WTC11 (cell line): ENCODE data around the gene PYGB. TPM values are rescaled to one million over a fixed set of nuclear protein-coding genes. Genes with fewer than 3 reads are reported as not detected.

Experiments
- ATAC-seq: fragments of 200-7000 bp; cut with Tn5 transposase; 2 replicates; pipeline ENCODE4 v1.10.0; 2021; ENCODE audit warnings: mild to moderate bottlenecking, moderate library complexity
- CTCF ChIA-PET: fragments of 300-600 bp; sonication (Branson Sonifier 250); formaldehyde crosslinking; loops from one replicate; lab custom pipeline; 2021; ENCODE audit warnings: antibody characterized with exemption; lab: Charles Lee
- POLR2A ChIA-PET: fragments of 350-600 bp; sonication (Branson Sonifier 250); formaldehyde crosslinking; loops from one replicate; lab custom pipeline; 2021; ENCODE audit warnings: antibody characterized with exemption; lab: Charles Lee
- DNase-seq: peaks from one replicate; pipeline ENCODE4 v3.0.0; 2021; ENCODE audit warnings: low spot score
- H3K27ac Mint-ChIP-seq: 2 replicates; pipeline ENCODE4 v1.8.0; 2021; ENCODE audit warnings: mixed read lengths
- H3K27me3 Mint-ChIP-seq: 2 replicates; pipeline ENCODE4 v1.8.0; 2021; ENCODE audit warnings: low read depth, mild to moderate bottlenecking, moderate library complexity, mixed read lengths
- H3K36me3 Mint-ChIP-seq: 2 replicates; pipeline ENCODE4 v1.8.0; 2021; ENCODE audit warnings: mixed read lengths
- H3K4me1 Mint-ChIP-seq: 2 replicates; pipeline ENCODE4 v1.8.0; 2022; ENCODE audit warnings: mixed read lengths
- H3K4me3 Mint-ChIP-seq: 2 replicates; pipeline ENCODE4 v1.8.0; 2021; ENCODE audit warnings: mild to moderate bottlenecking, moderate library complexity, mixed read lengths
- H3K9me3 Mint-ChIP-seq: 2 replicates; pipeline ENCODE4 v1.8.0; 2021; ENCODE audit warnings: mixed read lengths
- CBFB ChIP-seq: sonication (generic); formaldehyde crosslinking; IDR thresholded peaks from 2 replicates; pipeline ENCODE4 v1.8.1; 2022; ENCODE audit warnings: mild to moderate bottlenecking, low read depth, missing genetic modification reagents
- FOXK1 ChIP-seq: sonication (generic); formaldehyde crosslinking; IDR thresholded peaks from 2 replicates; pipeline ENCODE4 v1.8.0; 2022; ENCODE audit warnings: mild to moderate bottlenecking, moderate library complexity, missing genetic modification reagents
- OVOL2 ChIP-seq: fragments of 250-450 bp; sonication (Bioruptor Pico); IDR thresholded peaks from 2 replicates; pipeline ENCODE4 v1.9.0; 2021; ENCODE audit warnings: mild to moderate bottlenecking, borderline replicate concordance
- SMAD4 ChIP-seq: sonication (generic); formaldehyde crosslinking; IDR thresholded peaks from 2 replicates; pipeline ENCODE4 v1.8.0; 2022; ENCODE audit warnings: mild to moderate bottlenecking, missing genetic modification reagents
- SP1 ChIP-seq: sonication (generic); formaldehyde crosslinking; conservative IDR thresholded peaks from 2 replicates; pipeline ENCODE4 v1.8.1; 2022; ENCODE audit warnings: missing genetic modification reagents
- total RNA-seq: library from RNA; stranded (reverse); gene quantifications from 3 replicates; pipeline ENCODE4 v1.2.3, GENCODE V29; 2021
- TF ChIP-seq, protein P1 (sequence below): fragments of 250-450 bp; sonication (Bioruptor Pico); IDR thresholded peaks from 2 replicates; pipeline ENCODE4 v2.1.2; 2022; ENCODE audit warnings: mild to moderate bottlenecking, moderate library complexity
- TF ChIP-seq, protein P2 (sequence below): sonication (generic); formaldehyde crosslinking; IDR thresholded peaks from 2 replicates; pipeline ENCODE4 v1.8.1; 2023; ENCODE audit warnings: mild to moderate bottlenecking, missing genetic modification reagents
- TF ChIP-seq, protein P3 (sequence below): fragments of 200-600 bp; IDR thresholded peaks from 2 replicates; pipeline ENCODE4 v1.8.0; 2022; ENCODE audit warnings: antibody characterized with exemption
- TF ChIP-seq, protein P4 (sequence below): sonication (generic); formaldehyde crosslinking; IDR thresholded peaks from 2 replicates; pipeline ENCODE4 v1.8.1; 2023; ENCODE audit warnings: mild to moderate bottlenecking, moderate library complexity, missing genetic modification reagents
- TF ChIP-seq, protein P5 (sequence below): sonication (generic); formaldehyde crosslinking; IDR thresholded peaks from 2 replicates; pipeline ENCODE4 v1.8.1; 2023; ENCODE audit warnings: mild to moderate bottlenecking, missing genetic modification reagents, moderate library complexity
- TF ChIP-seq, protein P6 (sequence below): sonication (generic); formaldehyde crosslinking; IDR thresholded peaks from 2 replicates; pipeline ENCODE4 v1.8.0; 2022; ENCODE audit warnings: mild to moderate bottlenecking, missing genetic modification reagents

PYGB gene
- total RNA-seq, 1 experiment from 2014 or later, result 48.5 TPM

DNA sequence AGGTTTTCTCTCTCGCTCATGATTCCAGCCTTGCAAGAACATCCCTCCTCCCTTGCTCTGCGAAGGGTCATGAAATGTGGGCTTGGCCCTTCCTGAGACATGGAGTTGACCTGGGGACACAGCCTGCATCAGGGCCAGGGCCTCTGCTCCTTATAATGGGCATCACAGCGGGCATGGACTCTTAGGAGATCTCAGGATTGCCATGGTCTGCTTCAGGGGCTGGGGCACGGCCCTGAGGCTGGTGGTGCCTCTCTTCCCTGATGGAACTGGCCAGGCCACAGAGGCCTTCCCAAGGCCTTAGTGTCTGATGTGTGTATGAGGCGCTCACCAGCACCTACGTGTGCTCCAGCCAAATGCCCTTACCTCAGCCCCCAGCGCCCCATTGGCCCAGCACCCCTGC, 28.5 kb upstream of the PYGB start (continued):
- TF ChIP-seq, protein P1, sequence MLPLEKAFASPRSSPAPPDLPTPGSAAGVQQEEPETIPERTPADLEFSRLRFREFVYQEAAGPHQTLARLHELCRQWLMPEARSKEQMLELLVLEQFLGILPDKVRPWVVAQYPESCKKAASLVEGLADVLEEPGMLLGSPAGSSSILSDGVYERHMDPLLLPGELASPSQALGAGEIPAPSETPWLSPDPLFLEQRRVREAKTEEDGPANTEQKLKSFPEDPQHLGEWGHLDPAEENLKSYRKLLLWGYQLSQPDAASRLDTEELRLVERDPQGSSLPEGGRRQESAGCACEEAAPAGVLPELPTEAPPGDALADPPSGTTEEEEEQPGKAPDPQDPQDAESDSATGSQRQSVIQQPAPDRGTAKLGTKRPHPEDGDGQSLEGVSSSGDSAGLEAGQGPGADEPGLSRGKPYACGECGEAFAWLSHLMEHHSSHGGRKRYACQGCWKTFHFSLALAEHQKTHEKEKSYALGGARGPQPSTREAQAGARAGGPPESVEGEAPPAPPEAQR (CRISPR knock-in tag), result no peak
- no peak for TF ChIP-seq FOXK1 (CRISPR knock-in tag)

DNA sequence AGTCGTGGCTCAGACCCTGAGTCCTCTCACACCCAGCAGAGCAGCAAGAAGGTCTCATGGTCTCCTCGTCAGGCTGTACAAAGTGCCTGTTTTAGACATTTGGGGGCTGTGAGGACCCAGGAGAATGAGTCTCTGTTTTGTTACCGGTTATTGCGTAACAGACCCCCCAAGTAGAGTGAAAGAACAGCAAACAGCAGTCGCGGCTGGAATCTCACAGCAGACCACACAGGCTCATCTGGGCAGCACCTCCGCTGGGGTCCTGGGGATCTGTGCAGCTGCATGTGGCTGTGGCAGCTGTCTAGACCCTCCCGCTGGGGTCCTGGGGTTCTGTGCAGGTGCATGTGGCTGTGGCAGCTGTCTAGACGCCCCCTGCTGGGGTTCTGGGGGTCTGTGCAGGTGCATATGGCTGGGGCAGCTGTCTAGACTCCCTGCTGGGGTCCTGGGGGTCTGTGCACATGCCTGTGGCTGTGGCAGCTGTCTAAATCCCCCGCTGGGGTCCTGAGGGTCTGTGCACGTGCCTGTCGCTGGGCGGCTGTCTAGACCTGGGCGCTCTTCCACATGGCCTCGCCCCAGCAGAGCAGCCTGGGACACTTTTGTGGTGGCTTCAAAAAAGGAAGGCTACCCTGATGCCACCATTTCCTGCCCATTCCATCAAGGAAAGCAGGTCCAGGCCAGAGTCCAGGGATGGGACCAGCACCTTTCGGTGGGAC, 27.7 kb upstream of the PYGB start:
- Mint-ChIP-seq H3K4me1 (peaks cover 3% of the 10 kb centered on the region; the same call in 1 of the 2 replicates), H3K9me3 (no peaks in the 10 kb centered on the region), H3K27me3 (no peaks in the 10 kb centered on the region), H3K4me3 (no peak overlapping the region), H3K27ac (peak overlapping the region; percentile 53; the same call in 1 of the 2 replicates), H3K36me3 (peaks cover 2% of the 10 kb centered on the region)
- no peak; the same call in 1 of the 2 replicates for ATAC-seq
- TF ChIP-seq, protein P2, sequence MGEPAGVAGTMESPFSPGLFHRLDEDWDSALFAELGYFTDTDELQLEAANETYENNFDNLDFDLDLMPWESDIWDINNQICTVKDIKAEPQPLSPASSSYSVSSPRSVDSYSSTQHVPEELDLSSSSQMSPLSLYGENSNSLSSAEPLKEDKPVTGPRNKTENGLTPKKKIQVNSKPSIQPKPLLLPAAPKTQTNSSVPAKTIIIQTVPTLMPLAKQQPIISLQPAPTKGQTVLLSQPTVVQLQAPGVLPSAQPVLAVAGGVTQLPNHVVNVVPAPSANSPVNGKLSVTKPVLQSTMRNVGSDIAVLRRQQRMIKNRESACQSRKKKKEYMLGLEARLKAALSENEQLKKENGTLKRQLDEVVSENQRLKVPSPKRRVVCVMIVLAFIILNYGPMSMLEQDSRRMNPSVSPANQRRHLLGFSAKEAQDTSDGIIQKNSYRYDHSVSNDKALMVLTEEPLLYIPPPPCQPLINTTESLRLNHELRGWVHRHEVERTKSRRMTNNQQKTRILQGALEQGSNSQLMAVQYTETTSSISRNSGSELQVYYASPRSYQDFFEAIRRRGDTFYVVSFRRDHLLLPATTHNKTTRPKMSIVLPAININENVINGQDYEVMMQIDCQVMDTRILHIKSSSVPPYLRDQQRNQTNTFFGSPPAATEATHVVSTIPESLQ, result no peak
- TF ChIP-seq, protein P3, sequence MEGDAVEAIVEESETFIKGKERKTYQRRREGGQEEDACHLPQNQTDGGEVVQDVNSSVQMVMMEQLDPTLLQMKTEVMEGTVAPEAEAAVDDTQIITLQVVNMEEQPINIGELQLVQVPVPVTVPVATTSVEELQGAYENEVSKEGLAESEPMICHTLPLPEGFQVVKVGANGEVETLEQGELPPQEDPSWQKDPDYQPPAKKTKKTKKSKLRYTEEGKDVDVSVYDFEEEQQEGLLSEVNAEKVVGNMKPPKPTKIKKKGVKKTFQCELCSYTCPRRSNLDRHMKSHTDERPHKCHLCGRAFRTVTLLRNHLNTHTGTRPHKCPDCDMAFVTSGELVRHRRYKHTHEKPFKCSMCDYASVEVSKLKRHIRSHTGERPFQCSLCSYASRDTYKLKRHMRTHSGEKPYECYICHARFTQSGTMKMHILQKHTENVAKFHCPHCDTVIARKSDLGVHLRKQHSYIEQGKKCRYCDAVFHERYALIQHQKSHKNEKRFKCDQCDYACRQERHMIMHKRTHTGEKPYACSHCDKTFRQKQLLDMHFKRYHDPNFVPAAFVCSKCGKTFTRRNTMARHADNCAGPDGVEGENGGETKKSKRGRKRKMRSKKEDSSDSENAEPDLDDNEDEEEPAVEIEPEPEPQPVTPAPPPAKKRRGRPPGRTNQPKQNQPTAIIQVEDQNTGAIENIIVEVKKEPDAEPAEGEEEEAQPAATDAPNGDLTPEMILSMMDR, result 0 out of 2 replicates have a peak, but pooled peaks have one; percentile 18
- TF ChIP-seq, protein P4, sequence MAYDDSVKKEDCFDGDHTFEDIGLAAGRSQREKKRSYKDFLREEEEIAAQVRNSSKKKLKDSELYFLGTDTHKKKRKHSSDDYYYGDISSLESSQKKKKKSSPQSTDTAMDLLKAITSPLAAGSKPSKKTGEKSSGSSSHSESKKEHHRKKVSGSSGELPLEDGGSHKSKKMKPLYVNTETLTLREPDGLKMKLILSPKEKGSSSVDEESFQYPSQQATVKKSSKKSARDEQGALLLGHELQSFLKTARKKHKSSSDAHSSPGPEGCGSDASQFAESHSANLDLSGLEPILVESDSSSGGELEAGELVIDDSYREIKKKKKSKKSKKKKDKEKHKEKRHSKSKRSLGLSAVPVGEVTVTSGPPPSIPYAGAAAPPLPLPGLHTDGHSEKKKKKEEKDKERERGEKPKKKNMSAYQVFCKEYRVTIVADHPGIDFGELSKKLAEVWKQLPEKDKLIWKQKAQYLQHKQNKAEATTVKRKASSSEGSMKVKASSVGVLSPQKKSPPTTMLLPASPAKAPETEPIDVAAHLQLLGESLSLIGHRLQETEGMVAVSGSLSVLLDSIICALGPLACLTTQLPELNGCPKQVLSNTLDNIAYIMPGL (CRISPR knock-in tag), result no peak
- TF ChIP-seq, protein P5, sequence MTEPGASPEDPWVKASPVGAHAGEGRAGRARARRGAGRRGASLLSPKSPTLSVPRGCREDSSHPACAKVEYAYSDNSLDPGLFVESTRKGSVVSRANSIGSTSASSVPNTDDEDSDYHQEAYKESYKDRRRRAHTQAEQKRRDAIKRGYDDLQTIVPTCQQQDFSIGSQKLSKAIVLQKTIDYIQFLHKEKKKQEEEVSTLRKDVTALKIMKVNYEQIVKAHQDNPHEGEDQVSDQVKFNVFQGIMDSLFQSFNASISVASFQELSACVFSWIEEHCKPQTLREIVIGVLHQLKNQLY (CRISPR knock-in tag), result no peak
- CTCF ChIA-PET, result interaction anchor here (1.0 to 8.3 kb wide), 2 partner anchors 10 to 28 kb away, joined by 3 to 48 read pairs; partner anchors contain the start of gene PYGB
- peak; percentile 42 for DNase-seq
- POLR2A ChIA-PET, result no interaction called here

DNA sequence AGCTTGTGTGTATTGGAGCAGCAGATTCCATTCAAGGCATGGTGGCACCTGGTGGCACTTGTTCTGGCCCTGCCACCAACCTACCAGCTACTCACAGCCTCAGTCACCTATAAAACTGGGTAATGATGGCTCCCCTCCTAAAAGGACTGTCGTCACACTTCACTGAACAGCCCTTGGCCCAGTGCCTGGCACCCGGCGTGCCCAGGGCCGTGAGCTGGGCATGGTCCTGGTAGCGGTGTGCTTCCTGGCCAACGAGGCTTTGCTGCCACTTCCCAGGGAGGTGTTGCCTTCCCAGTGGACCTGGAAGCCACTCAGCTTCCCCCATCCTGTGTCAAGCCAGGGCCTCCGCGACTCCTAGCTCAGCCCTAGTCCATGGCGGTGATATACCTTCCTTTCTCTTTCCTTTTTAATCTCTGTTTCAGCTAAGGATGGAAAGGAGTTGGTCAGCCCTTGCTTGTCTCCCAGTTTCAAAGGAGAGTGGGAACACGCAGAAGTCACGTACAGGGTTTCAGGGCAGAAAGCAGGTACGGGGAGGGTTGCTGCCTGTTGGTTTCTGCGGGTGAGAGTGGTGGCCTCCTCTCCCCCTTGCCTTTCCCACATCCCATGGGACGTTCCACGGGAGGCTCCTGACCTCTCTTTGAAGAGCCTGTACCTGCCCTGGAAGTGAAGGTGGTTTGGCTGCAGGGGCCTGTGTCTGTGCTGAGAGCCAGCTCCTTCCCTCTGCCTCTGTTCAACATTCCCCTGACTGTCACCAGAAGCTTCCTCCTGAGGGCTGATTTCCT, 26.9 kb upstream of the PYGB start:
- peaks cover 2% of the 10 kb centered on the region for H3K36me3 Mint-ChIP-seq
- peaks cover 3% of the 10 kb centered on the region; the same call in 1 of the 2 replicates for H3K4me1 Mint-ChIP-seq
- ChIA-PET POLR2A (interaction anchor here (0.5 kb wide), 1 partner anchor 134 kb away, joined by 3 read pairs; no protein-coding TSS in a partner anchor), CTCF (interaction anchor here (1.0 to 8.3 kb wide), 2 partner anchors 10 to 27 kb away, joined by 3 to 48 read pairs; partner anchors contain the start of gene PYGB)
- H3K27ac Mint-ChIP-seq, result peak overlapping the region; percentile 76; the same call in 1 of the 2 replicates
- ATAC-seq, result no peak
- TF ChIP-seq, protein P6, sequence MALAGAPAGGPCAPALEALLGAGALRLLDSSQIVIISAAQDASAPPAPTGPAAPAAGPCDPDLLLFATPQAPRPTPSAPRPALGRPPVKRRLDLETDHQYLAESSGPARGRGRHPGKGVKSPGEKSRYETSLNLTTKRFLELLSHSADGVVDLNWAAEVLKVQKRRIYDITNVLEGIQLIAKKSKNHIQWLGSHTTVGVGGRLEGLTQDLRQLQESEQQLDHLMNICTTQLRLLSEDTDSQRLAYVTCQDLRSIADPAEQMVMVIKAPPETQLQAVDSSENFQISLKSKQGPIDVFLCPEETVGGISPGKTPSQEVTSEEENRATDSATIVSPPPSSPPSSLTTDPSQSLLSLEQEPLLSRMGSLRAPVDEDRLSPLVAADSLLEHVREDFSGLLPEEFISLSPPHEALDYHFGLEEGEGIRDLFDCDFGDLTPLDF, result no peak
- TF ChIP-seq SMAD4 (CRISPR knock-in tag) (no peak), CBFB (no peak), SP1 (CRISPR knock-in tag) (no peak), OVOL2 (CRISPR knock-in tag) (no peak)
- no peaks in the 10 kb centered on the region for H3K27me3 Mint-ChIP-seq
- DNase-seq, result no peak
- no peak overlapping the region for H3K4me3 Mint-ChIP-seq
- no peaks in the 10 kb centered on the region for H3K9me3 Mint-ChIP-seq
